Spinal cord (tissue), 10 donors: Measurements from ENCODE around the gene ASMTL. TPM values are rescaled to one million over a fixed set of nuclear protein-coding genes. Genes with fewer than 3 reads are reported as not detected.

Experiments used
- DNase-seq, 6 donors: peaks; one replicate each; pipeline versions ENCODE4 v3.0.0 to v3.0.0-alpha.2; 2013 to 2015; ENCODE audit warnings: low spot score in 6 of 6, low read depth in 4 of 6
- H3K27ac ChIP-seq: one replicate; pipeline ENCODE4 v1.5.1; 2013; ENCODE audit warnings: low read depth, low read length, control low read depth
- H3K27me3 ChIP-seq: one replicate; pipeline ENCODE4 v1.6.1; 2013; ENCODE audit warnings: low read length; ENCODE audit not compliant: control insufficient read depth, insufficient read depth
- H3K36me3 ChIP-seq: one replicate; pipeline ENCODE4 v1.6.1; 2013; ENCODE audit warnings: low read length; ENCODE audit not compliant: control insufficient read depth, insufficient read depth
- H3K4me1 ChIP-seq: one replicate; pipeline ENCODE4 v1.6.1; 2013; ENCODE audit warnings: low read length; ENCODE audit not compliant: control insufficient read depth, insufficient read depth
- H3K4me3 ChIP-seq: one replicate; pipeline ENCODE4 v1.5.1; 2013; ENCODE audit warnings: low read depth, low read length, control low read depth
- H3K9me3 ChIP-seq: one replicate; pipeline ENCODE4 v1.6.1; 2013; ENCODE audit warnings: low read length; ENCODE audit not compliant: control insufficient read depth, insufficient read depth
- WGBS: methylation state at CpG from one replicate; pipeline ENCODE4 v1.1.5; 2013; ENCODE audit warnings: missing lambda C conversion rate; ENCODE audit not compliant: insufficient coverage; 5-methylcytosine and 5-hydroxymethylcytosine counted together
- polyA plus RNA-seq, 2 donors: library from polyadenylated mRNA; unstranded; fragments of 120-200 nt; gene quantifications; one replicate each; pipeline ENCODE4 v1.2.1, GENCODE V29; 2013; ENCODE audit not compliant: insufficient read length in 2 of 2
- total RNA-seq, 2 donors: library from RNA; depleted of rRNA in 1 of 2; stranded (reverse); fragments of 120-200 nt in 1 of 2; fragments of >200 nt in 1 of 2; gene quantifications; one replicate each; pipeline versions ENCODE4 v1.2.3 to v1.2.4, GENCODE V29; 2013 to 2014
- donor health status: healthy.

The ASMTL gene
- total and polyA plus RNA-seq, 4 donors: 15.6 to 62.6 (median 33.2) TPM

- Histone ChIP-seq H3K9me3 (no peaks in the 10 kb centered on the region), H3K27ac (no peak overlapping the region), H3K36me3 (peaks cover 74% of the 10 kb centered on the region), H3K4me1 (peaks cover 6% of the 10 kb centered on the region), H3K4me3 (no peak overlapping the region), H3K27me3 (no peaks in the 10 kb centered on the region)
- 67% methylated on average over 4 of the region's 4 CpGs for WGBS
- DNase-seq: no peak
Observed at GRCh38 chrX:1359477-1359873, 93.2 kb downstream of the ASMTL start.

DNA sequence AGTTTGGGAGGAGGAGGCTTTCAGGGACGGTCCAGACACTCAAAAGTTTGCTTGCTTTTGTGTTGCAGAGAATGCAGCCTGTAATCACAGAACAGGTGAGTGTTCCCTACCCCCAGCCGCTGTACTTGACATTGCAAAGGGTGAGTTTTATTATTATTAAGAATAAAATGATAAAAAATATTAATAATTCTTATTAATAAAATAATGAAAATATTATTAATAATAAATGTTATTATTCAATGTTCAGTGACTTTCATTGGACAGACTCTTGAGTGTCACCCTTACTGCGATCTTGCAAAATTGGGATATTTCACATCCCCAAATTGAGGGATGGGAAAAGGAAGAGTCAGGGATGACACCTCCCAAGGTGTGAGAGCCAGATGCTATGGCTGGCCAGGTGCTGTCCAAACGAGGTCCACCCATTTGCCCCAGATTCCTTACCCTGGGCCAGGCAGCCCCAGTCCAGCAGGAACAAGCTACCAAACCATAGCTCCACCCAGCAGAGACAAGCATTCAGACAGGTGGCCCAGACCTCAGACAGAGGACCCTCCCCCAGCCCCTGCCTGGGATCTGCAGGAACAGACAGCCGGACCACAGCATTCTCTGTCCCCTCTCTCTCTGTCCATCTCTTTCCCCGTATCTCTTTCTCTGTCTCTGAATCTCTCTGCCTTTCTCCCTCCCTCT is 93.8 kb downstream of the ASMTL start:
- no peak for DNase-seq
- Histone ChIP-seq H3K27me3 (no peaks in the 10 kb centered on the region), H3K27ac (no peak overlapping the region), H3K9me3 (no peaks in the 10 kb centered on the region), H3K4me3 (no peak overlapping the region), H3K36me3 (peaks cover 71% of the 10 kb centered on the region), H3K4me1 (peaks cover 6% of the 10 kb centered on the region)
- 77% methylated on average over 4 of the region's 6 CpGs for WGBS

DNA sequence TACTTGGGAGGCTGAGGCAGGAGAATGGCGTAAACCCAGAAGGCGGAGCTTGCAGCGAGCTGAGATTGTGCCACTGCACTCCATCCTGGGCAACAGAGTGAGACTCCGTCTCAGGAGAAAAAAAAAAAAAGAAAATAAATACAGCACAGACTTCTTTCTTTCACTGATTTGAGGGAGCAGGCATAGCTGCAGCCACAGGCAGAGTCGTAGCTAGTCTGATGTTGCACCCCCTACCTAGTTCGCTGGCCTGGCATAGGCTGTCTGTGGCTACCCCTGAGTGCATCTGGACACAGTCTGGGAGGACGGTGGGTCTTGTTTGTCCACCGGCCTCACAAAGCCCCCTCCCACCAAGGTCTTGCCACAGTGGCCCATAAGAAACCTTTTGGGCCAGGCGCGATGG is 94.7 kb downstream of the ASMTL start:
- Histone ChIP-seq H3K4me1 (peaks cover 6% of the 10 kb centered on the region), H3K9me3 (no peaks in the 10 kb centered on the region), H3K4me3 (no peak overlapping the region), H3K27ac (no peak overlapping the region), H3K36me3 (peaks cover 63% of the 10 kb centered on the region), H3K27me3 (no peaks in the 10 kb centered on the region)
- DNase-seq: no peak
- 100% methylated on average over 6 of the region's 10 CpGs for WGBS

DNA sequence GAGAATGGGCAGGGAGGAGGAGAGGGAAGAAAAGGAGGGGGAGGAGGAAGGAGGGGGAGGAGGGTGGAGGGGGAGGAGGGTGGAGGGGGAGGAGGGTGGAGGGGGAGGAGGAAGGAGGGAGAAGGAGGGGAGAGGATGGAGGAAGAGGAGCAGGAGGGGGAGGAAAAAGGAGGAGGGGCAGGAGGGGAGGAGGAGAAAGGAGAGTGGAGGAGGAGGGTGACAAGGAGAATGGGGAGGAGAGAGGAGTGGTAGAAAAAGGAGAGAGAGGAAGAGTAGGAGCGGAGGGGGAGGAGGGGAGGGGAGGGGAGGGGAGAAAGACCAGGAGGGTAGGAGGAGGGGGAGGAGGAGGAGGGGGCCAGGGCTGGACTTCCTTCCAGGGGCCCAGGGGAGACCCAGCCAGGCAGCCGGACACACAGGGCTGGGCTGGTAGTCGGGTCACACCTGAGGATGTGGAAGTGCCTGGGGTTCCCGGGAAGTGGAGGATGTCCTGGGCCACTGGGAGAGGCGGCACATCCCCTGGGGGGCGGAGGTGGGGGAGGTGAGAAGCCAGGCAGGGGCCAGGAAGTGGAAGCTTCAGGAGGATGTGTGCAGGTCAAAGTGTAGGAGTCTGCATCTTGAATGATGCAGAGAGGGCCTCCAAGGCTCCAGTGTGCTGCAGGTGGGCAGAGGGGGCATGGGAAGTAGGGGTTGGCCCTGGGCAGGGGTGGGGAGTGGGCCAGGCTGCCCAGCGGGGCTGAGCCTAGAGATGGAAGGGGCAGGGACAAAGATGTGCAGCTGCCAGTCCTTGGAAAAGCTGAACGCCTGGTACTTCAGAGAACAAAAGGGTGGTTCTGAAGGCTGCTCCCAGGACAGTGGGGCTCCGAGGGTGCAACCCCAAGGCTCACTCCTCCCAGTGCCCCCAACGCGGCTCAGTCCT is 97.3 kb downstream of the ASMTL start:
- H3K9me3 ChIP-seq: no peaks in the 10 kb centered on the region
- H3K27me3 ChIP-seq: no peaks in the 10 kb centered on the region
- H3K27ac ChIP-seq: peak overlapping the region; percentile 19
- H3K4me3 ChIP-seq: no peak overlapping the region
- WGBS: 35% methylated on average over 9 of the region's 11 CpGs
- DNase-seq: no peak
- H3K4me1 ChIP-seq: peaks cover 6% of the 10 kb centered on the region
- peaks cover 50% of the 10 kb centered on the region for H3K36me3 ChIP-seq

DNA sequence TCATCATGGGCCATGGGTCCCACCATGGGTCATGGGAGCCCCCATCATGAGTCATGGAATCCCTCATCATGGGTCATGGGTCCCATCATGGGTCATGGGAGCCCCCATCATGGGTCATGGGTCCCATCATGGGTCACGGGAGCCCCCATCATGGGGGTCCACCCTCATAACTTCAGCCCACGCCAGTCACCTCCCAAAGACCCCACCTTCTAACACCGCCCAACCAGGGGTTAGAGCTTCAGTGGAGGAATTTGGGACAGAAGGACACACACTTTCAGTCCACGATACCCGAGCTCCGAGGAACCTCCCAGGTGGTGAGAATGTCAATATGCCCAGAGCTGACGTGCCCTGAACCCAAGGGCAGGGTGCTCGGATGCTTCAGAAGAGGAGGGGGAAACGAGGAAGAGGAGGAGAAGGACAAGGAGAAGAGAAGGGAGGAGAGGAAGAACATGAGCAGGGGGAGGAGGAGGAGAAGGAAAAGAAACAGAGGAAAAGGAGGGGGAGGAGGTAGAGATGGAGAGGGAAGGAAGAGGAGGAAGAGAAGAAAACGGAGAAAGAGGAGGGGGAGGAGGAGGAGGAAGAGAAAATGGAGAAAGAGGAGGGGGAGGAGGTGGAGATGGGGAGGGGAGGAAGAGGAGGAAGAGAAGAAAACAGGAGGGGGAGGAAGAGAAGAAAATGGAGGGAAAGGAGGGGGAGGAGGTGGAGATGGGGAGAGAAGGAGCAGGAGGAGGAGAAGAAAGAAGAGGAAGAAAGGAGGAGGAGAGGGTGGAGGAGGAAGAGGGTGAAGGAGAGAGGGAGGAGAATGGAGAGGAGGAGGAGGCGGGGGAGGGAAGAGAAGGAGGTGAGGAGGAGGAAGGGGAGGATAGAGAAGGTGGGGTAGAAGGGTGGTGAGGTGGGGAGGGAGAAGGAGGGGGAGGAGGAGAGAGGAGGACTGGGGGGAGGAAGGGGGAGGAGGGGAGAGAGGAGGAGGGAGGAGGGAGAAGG is 98.4 kb downstream of the ASMTL start:
- WGBS: 94% methylated on average over 9 of the region's 11 CpGs
- Histone ChIP-seq H3K4me1 (peaks cover 6% of the 10 kb centered on the region), H3K36me3 (peaks cover 45% of the 10 kb centered on the region), H3K27ac (no peak overlapping the region), H3K4me3 (no peak overlapping the region), H3K9me3 (no peaks in the 10 kb centered on the region), H3K27me3 (no peaks in the 10 kb centered on the region)
- no peak for DNase-seq

Other genes starting within 250 kb of the ASMTL start
- not detected for gene CRLF2, start 240.3 kb downstream of the ASMTL start, total RNA-seq
- under 1 TPM in 1 of 2 donors, not detected in 1; 0.33 TPM for gene CRLF2, start 240.3 kb downstream of the ASMTL start, polyA plus RNA-seq
- gene CSF2RA, start 184.1 kb downstream of the ASMTL start, total RNA-seq: 10 to 100 TPM; 13.9 to 19.2 TPM
- 10 to 100 TPM; 12.1 to 13.2 TPM for gene CSF2RA, start 184.1 kb downstream of the ASMTL start, polyA plus RNA-seq
- gene IL3RA, start 116.1 kb downstream of the ASMTL start, total RNA-seq: 1 to 10 TPM; 3.8 to 9.3 TPM
- 10 to 100 TPM; 15.6 to 30.0 TPM for gene IL3RA, start 116.1 kb downstream of the ASMTL start, polyA plus RNA-seq
- gene SLC25A6, start 60.8 kb downstream of the ASMTL start, total RNA-seq: 100 to 1,000 TPM in 1 of 2 donors, 10 to 100 TPM in 1; 85.8 to 145 TPM
- gene SLC25A6, start 60.8 kb downstream of the ASMTL start, polyA plus RNA-seq: 100 to 1,000 TPM; 523 to 541 TPM
- 1 to 10 TPM in 1 of 2 donors, under 1 TPM in 1; 0.39 to 1.5 TPM for gene P2RY8, start 84.3 kb upstream of the ASMTL start, total RNA-seq
- under 1 TPM; 0.10 to 0.29 TPM for gene P2RY8, start 84.3 kb upstream of the ASMTL start, polyA plus RNA-seq
- 10 to 100 TPM; 11.0 to 31.4 TPM for gene AKAP17A, start 138.7 kb upstream of the ASMTL start, total RNA-seq
- 10 to 100 TPM; 31.8 to 38.2 TPM for gene AKAP17A, start 138.7 kb upstream of the ASMTL start, polyA plus RNA-seq
- under 1 TPM; 0.30 to 0.33 TPM for gene ASMT, start 162.2 kb upstream of the ASMTL start, total RNA-seq
- under 1 TPM; 0.38 to 0.57 TPM for gene ASMT, start 162.2 kb upstream of the ASMTL start, polyA plus RNA-seq